KMS-11 (cell line): ENCODE measurements around the gene KIF17.

ENCODE experiments used
- H2AFZ ChIP-seq: fragments of 200-600 bp; sonication (generic); 2 replicates; pipeline ENCODE4 v1.6.1; 2016; ENCODE audit warnings: antibody characterized with exemption, mixed run types, low read depth
- H3K27ac ChIP-seq: fragments of 200-600 bp; sonication (generic); 2 replicates; pipeline ENCODE4 v1.6.1; 2016; ENCODE audit warnings: mild to moderate bottlenecking, mixed run types
- H3K27me3 ChIP-seq: fragments of 200-600 bp; sonication (generic); 2 replicates; pipeline ENCODE4 v1.6.1; 2017; ENCODE audit warnings: mild to moderate bottlenecking, low read depth, mixed run types, moderate library complexity; ENCODE audit not compliant: insufficient read depth
- H3K36me3 ChIP-seq: fragments of 200-600 bp; sonication (generic); 2 replicates; pipeline ENCODE4 v1.6.1; 2017; ENCODE audit warnings: mild to moderate bottlenecking, mixed run types; ENCODE audit not compliant: insufficient read depth
- H3K4me1 ChIP-seq: fragments of 200-600 bp; sonication (generic); 2 replicates; pipeline ENCODE4 v1.6.1; 2016; ENCODE audit warnings: mild to moderate bottlenecking, low read depth, mixed run types; ENCODE audit not compliant: poor library complexity, severe bottlenecking
- H3K4me2 ChIP-seq: fragments of 200-600 bp; sonication (generic); 2 replicates; pipeline ENCODE4 v1.7.0; 2016; ENCODE audit warnings: mild to moderate bottlenecking, mixed run types
- H3K4me3 ChIP-seq: fragments of 200-600 bp; sonication (generic); IDR thresholded peaks from 2 replicates; pipeline ENCODE4 v1.6.1; 2017; ENCODE audit warnings: low read depth, low read length, mixed read lengths; ENCODE audit not compliant: insufficient read depth
- H3K79me2 ChIP-seq: fragments of 200-600 bp; sonication (generic); 2 replicates; pipeline ENCODE4 v1.6.1; 2016; ENCODE audit warnings: low read depth, mixed run types; ENCODE audit not compliant: insufficient read depth
- H3K9ac ChIP-seq: fragments of 200-600 bp; sonication (generic); 2 replicates; pipeline ENCODE4 v1.6.1; 2016; ENCODE audit warnings: mild to moderate bottlenecking, mixed run types
- H4K20me1 ChIP-seq: fragments of 200-600 bp; sonication (generic); 2 replicates; pipeline ENCODE4 v1.6.1; 2016; ENCODE audit warnings: mild to moderate bottlenecking, mixed run types; ENCODE audit not compliant: insufficient read depth
- TF ChIP-seq, protein P1 (sequence below): fragments of 200-600 bp; sonication (generic); conservative IDR thresholded peaks from 2 replicates; pipeline ENCODE4 v1.6.1; 2017; ENCODE audit warnings: low read depth, mild to moderate bottlenecking, antibody characterized with exemption, low read length, moderate library complexity, mixed read lengths

The KIF17 gene

DNA sequence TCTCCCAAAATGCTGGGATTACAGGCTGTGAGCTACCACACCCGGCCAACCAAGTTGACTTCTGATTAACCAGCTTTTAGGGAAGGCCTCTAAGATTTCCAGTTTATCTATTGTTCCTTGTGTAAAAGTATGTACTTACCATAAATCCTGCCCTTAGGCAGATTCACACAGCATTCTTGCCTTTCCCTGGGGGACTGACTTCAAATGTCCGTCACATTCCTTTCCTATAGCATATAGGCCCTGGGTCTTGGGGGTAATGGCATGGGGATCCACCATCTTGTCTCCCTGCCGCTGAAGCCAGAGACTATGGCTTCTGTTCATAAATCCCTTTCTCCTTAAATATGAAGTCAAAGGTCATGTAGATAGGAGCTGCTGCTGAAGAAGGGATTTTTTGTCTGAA, 85.4 kb downstream of the KIF17 start:
- H3K36me3 ChIP-seq: no peaks in the 10 kb centered on the region
- H3K4me2 ChIP-seq: peak overlapping the region; percentile 69; the same call in 1 of the 2 replicates
- TF ChIP-seq, protein P1, sequence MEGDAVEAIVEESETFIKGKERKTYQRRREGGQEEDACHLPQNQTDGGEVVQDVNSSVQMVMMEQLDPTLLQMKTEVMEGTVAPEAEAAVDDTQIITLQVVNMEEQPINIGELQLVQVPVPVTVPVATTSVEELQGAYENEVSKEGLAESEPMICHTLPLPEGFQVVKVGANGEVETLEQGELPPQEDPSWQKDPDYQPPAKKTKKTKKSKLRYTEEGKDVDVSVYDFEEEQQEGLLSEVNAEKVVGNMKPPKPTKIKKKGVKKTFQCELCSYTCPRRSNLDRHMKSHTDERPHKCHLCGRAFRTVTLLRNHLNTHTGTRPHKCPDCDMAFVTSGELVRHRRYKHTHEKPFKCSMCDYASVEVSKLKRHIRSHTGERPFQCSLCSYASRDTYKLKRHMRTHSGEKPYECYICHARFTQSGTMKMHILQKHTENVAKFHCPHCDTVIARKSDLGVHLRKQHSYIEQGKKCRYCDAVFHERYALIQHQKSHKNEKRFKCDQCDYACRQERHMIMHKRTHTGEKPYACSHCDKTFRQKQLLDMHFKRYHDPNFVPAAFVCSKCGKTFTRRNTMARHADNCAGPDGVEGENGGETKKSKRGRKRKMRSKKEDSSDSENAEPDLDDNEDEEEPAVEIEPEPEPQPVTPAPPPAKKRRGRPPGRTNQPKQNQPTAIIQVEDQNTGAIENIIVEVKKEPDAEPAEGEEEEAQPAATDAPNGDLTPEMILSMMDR: no peak
- no peaks in the 10 kb centered on the region for H4K20me1 ChIP-seq
- H3K9ac ChIP-seq: no peak overlapping the region
- H2AFZ ChIP-seq: peak overlapping the region; percentile 66; the same call in 1 of the 2 replicates
- H3K27me3 ChIP-seq: peaks cover 10% of the 10 kb centered on the region; the same call in 1 of the 2 replicates
- no peaks in the 10 kb centered on the region for H3K79me2 ChIP-seq
- H3K4me1 ChIP-seq: peaks cover 15% of the 10 kb centered on the region
- no peak overlapping the region for H3K27ac ChIP-seq
- H3K4me3 ChIP-seq: no peak overlapping the region

DNA sequence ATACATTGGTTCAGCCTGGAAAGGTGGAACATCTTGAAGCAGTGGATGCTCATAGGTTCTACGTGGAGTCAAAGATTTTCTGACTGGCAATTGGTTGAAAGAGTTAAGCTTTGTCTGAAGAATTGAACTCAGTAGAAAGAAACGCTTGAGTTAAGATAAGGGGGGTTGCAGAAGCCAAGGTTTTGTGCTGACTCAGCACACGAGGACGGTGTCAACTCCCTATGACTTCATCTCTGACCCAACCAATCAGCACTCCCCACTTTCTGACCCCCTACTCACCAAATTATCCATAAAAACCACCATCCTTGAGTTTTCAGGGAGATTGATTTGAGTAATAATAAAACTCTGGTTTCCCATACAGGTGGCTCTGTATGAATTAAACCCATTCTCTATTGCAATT, 87.1 kb downstream of the KIF17 start:
- H3K4me2 ChIP-seq: no peak overlapping the region
- no peaks in the 10 kb centered on the region for H3K36me3 ChIP-seq
- H3K27me3 ChIP-seq: peaks cover 10% of the 10 kb centered on the region; the same call in 1 of the 2 replicates
- H3K9ac ChIP-seq: no peak overlapping the region
- no peak overlapping the region for H2AFZ ChIP-seq
- no peaks in the 10 kb centered on the region for H4K20me1 ChIP-seq
- TF ChIP-seq, protein P1: no peak
- peaks cover 15% of the 10 kb centered on the region for H3K4me1 ChIP-seq
- H3K27ac ChIP-seq: no peak overlapping the region
- H3K79me2 ChIP-seq: no peaks in the 10 kb centered on the region
- H3K4me3 ChIP-seq: no peak overlapping the region

DNA sequence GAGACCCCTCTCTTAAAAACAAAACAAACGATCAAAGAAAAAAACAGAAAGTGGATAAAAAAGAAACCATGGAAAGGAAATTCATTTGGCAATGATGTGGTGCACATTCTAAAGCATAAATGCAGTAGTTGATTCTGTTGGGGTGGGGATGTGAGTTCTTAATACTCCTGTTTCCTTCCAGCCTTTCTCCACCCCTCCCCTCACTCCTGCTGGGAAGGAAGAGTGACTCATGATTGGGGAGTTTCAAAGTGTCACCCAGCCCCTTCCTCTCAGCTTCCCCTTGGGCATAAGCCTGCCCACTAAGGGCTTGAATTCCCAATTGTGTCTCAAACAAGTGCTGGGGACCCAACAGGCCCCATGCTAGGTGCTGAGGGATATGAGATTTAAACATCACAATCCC, 91.3 kb downstream of the KIF17 start:
- Histone ChIP-seq H3K4me3 (no peak overlapping the region), H3K9ac (no peak overlapping the region), H3K4me2 (no peak overlapping the region), H3K79me2 (no peaks in the 10 kb centered on the region), H3K27me3 (peaks cover 14% of the 10 kb centered on the region; the same call in 1 of the 2 replicates), H3K4me1 (no peaks in the 10 kb centered on the region), H4K20me1 (no peaks in the 10 kb centered on the region), H3K36me3 (no peaks in the 10 kb centered on the region), H2AFZ (no peak overlapping the region), H3K27ac (no peak overlapping the region)
- TF ChIP-seq, protein P1: no peak

DNA sequence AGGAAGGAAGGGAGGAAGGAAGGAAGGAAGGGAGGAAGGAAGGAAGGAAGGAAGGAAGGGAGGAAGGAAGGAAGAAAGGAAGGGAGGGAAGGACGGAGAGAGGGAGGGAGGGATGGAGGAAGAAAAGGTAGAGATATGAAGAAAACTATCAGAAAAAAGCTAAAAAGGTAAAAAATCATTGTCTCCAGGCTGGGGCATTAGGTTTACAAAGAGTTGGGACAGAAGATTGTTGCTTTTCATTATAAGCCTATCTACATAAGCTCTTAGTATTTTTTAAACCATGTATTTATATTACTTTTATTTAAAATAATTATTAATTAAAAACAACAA, 91.7 kb downstream of the KIF17 start:
- H3K27ac ChIP-seq: no peak overlapping the region
- TF ChIP-seq, protein P1: no peak
- H3K4me3 ChIP-seq: no peak overlapping the region
- H3K9ac ChIP-seq: no peak overlapping the region
- no peaks in the 10 kb centered on the region for H3K79me2 ChIP-seq
- H3K4me2 ChIP-seq: no peak overlapping the region
- no peaks in the 10 kb centered on the region for H3K4me1 ChIP-seq
- H3K27me3 ChIP-seq: peaks cover 14% of the 10 kb centered on the region; the same call in 1 of the 2 replicates
- no peaks in the 10 kb centered on the region for H4K20me1 ChIP-seq
- no peak overlapping the region for H2AFZ ChIP-seq
- H3K36me3 ChIP-seq: no peaks in the 10 kb centered on the region
